ENCODE results near the gene ACAD11. TPM values are rescaled to one million over a fixed set of nuclear protein-coding genes. Genes with fewer than 3 reads are reported as not detected.

ACAD11 gene
- total RNA-seq, 1 experiment from 2014 or later = 20.3 TPM

GRCh38 chr3:132570016-132570415, 89.6 kb downstream of the ACAD11 start (continued):
- TF ChIP-seq ZBTB43 (CRISPR knock-in tag; IDR thresholded peaks at IDR 0.05) = no peak

DNA sequence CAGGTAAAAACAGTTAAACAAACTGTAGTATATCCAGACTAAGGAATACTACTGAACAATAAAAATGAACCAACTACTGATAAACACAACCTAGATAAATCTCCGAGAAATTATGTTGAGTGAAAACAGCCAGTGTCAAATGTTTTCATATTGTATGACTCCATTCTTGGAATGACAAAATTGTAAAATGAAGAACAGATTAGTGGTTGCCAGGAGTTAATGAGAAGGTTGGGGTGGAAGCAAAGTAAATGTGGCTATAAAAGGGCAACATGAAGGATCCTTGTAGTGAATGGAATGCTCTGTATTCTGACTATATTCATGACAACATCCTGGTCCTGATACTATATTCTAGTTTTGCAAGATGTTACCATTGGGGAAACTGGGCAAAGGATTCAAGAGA, 90.0 kb downstream of the ACAD11 start:
- TF ChIP-seq GTF2I (CRISPR knock-in tag; conservative IDR thresholded peaks at IDR 0.05) (no peak), ZNF138 (CRISPR knock-in tag; conservative IDR thresholded peaks at IDR 0.05) (no peak), ZNF263 (CRISPR knock-in tag; IDR thresholded peaks at IDR 0.05; ENCODE audit: low read depth) (no peak), CREB1 (CRISPR knock-in tag; IDR thresholded peaks at IDR 0.05) (no peak), KAT7 (CRISPR knock-in tag; IDR thresholded peaks at IDR 0.05; ENCODE audit: borderline replicate concordance) (no peak)
- TF ChIP-seq, protein P1, sequence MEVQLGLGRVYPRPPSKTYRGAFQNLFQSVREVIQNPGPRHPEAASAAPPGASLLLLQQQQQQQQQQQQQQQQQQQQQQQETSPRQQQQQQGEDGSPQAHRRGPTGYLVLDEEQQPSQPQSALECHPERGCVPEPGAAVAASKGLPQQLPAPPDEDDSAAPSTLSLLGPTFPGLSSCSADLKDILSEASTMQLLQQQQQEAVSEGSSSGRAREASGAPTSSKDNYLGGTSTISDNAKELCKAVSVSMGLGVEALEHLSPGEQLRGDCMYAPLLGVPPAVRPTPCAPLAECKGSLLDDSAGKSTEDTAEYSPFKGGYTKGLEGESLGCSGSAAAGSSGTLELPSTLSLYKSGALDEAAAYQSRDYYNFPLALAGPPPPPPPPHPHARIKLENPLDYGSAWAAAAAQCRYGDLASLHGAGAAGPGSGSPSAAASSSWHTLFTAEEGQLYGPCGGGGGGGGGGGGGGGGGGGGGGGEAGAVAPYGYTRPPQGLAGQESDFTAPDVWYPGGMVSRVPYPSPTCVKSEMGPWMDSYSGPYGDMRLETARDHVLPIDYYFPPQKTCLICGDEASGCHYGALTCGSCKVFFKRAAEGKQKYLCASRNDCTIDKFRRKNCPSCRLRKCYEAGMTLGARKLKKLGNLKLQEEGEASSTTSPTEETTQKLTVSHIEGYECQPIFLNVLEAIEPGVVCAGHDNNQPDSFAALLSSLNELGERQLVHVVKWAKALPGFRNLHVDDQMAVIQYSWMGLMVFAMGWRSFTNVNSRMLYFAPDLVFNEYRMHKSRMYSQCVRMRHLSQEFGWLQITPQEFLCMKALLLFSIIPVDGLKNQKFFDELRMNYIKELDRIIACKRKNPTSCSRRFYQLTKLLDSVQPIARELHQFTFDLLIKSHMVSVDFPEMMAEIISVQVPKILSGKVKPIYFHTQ (CRISPR knock-in tag; IDR thresholded peaks at IDR 0.05) = no peak
- TF ChIP-seq, protein P2, sequence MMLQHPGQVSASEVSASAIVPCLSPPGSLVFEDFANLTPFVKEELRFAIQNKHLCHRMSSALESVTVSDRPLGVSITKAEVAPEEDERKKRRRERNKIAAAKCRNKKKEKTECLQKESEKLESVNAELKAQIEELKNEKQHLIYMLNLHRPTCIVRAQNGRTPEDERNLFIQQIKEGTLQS (CRISPR knock-in tag; conservative IDR thresholded peaks at IDR 0.05) = no peak
- Mint-ChIP-seq H3K4me3 (no peak overlapping the region), H3K36me3 (peaks cover 14% of the 10 kb centered on the region), H3K4me1 (no peaks in the 10 kb centered on the region), H3K27ac (no peak overlapping the region), H3K27me3 (ENCODE audit: low read depth) (no peaks in the 10 kb centered on the region), H3K9me3 (peaks cover 11% of the 10 kb centered on the region)
- ATAC-seq (no peak), DNase-seq (ENCODE audit: low spot score) (no peak)
- ChIA-PET POLR2A (no interaction called here), CTCF (no interaction called here)

GRCh38 chr3:132569153-132569552, 90.5 kb downstream of the ACAD11 start:
- H3K4me3 Mint-ChIP-seq = no peak overlapping the region
- ATAC-seq = no peak
- no peak for DNase-seq (ENCODE audit: low spot score)
- ChIA-PET CTCF (interaction anchor here (1.1 kb wide), 1 partner anchor 12 kb away, joined by 4 read pairs; no protein-coding TSS in a partner anchor), POLR2A (no interaction called here)
- H3K36me3 Mint-ChIP-seq = peaks cover 14% of the 10 kb centered on the region
- H3K27ac Mint-ChIP-seq = no peak overlapping the region
- no peaks in the 10 kb centered on the region for H3K27me3 Mint-ChIP-seq (ENCODE audit: low read depth)
- H3K4me1 Mint-ChIP-seq = no peaks in the 10 kb centered on the region
- H3K9me3 Mint-ChIP-seq = peaks cover 11% of the 10 kb centered on the region
- TF ChIP-seq GABPB1 (CRISPR knock-in tag; IDR thresholded peaks at IDR 0.05) = no peak
- TF ChIP-seq, protein P3, sequence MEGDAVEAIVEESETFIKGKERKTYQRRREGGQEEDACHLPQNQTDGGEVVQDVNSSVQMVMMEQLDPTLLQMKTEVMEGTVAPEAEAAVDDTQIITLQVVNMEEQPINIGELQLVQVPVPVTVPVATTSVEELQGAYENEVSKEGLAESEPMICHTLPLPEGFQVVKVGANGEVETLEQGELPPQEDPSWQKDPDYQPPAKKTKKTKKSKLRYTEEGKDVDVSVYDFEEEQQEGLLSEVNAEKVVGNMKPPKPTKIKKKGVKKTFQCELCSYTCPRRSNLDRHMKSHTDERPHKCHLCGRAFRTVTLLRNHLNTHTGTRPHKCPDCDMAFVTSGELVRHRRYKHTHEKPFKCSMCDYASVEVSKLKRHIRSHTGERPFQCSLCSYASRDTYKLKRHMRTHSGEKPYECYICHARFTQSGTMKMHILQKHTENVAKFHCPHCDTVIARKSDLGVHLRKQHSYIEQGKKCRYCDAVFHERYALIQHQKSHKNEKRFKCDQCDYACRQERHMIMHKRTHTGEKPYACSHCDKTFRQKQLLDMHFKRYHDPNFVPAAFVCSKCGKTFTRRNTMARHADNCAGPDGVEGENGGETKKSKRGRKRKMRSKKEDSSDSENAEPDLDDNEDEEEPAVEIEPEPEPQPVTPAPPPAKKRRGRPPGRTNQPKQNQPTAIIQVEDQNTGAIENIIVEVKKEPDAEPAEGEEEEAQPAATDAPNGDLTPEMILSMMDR (IDR thresholded peaks at IDR 0.05) = no peak
- TF ChIP-seq, protein P4, sequence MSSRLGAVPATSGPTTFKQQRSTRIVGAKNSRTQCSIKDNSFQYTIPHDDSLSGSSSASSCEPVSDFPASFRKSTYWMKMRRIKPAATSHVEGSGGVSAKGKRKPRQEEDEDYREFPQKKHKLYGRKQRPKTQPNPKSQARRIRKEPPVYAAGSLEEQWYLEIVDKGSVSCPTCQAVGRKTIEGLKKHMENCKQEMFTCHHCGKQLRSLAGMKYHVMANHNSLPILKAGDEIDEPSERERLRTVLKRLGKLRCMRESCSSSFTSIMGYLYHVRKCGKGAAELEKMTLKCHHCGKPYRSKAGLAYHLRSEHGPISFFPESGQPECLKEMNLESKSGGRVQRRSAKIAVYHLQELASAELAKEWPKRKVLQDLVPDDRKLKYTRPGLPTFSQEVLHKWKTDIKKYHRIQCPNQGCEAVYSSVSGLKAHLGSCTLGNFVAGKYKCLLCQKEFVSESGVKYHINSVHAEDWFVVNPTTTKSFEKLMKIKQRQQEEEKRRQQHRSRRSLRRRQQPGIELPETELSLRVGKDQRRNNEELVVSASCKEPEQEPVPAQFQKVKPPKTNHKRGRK (CRISPR knock-in tag; IDR thresholded peaks at IDR 0.05; ENCODE audit: borderline replicate concordance) = no peak
- TF ChIP-seq CREB1 (CRISPR knock-in tag; IDR thresholded peaks at IDR 0.05) = no peak
- TF ChIP-seq, protein P5, sequence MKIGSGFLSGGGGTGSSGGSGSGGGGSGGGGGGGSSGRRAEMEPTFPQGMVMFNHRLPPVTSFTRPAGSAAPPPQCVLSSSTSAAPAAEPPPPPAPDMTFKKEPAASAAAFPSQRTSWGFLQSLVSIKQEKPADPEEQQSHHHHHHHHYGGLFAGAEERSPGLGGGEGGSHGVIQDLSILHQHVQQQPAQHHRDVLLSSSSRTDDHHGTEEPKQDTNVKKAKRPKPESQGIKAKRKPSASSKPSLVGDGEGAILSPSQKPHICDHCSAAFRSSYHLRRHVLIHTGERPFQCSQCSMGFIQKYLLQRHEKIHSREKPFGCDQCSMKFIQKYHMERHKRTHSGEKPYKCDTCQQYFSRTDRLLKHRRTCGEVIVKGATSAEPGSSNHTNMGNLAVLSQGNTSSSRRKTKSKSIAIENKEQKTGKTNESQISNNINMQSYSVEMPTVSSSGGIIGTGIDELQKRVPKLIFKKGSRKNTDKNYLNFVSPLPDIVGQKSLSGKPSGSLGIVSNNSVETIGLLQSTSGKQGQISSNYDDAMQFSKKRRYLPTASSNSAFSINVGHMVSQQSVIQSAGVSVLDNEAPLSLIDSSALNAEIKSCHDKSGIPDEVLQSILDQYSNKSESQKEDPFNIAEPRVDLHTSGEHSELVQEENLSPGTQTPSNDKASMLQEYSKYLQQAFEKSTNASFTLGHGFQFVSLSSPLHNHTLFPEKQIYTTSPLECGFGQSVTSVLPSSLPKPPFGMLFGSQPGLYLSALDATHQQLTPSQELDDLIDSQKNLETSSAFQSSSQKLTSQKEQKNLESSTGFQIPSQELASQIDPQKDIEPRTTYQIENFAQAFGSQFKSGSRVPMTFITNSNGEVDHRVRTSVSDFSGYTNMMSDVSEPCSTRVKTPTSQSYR (CRISPR knock-in tag; IDR thresholded peaks at IDR 0.05) = no peak
- TF ChIP-seq USF2 (CRISPR knock-in tag; IDR thresholded peaks at IDR 0.05) = no peak
- TF ChIP-seq, protein P6, sequence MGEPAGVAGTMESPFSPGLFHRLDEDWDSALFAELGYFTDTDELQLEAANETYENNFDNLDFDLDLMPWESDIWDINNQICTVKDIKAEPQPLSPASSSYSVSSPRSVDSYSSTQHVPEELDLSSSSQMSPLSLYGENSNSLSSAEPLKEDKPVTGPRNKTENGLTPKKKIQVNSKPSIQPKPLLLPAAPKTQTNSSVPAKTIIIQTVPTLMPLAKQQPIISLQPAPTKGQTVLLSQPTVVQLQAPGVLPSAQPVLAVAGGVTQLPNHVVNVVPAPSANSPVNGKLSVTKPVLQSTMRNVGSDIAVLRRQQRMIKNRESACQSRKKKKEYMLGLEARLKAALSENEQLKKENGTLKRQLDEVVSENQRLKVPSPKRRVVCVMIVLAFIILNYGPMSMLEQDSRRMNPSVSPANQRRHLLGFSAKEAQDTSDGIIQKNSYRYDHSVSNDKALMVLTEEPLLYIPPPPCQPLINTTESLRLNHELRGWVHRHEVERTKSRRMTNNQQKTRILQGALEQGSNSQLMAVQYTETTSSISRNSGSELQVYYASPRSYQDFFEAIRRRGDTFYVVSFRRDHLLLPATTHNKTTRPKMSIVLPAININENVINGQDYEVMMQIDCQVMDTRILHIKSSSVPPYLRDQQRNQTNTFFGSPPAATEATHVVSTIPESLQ (CRISPR knock-in tag; IDR thresholded peaks at IDR 0.05) = no peak
- TF ChIP-seq, protein P7, sequence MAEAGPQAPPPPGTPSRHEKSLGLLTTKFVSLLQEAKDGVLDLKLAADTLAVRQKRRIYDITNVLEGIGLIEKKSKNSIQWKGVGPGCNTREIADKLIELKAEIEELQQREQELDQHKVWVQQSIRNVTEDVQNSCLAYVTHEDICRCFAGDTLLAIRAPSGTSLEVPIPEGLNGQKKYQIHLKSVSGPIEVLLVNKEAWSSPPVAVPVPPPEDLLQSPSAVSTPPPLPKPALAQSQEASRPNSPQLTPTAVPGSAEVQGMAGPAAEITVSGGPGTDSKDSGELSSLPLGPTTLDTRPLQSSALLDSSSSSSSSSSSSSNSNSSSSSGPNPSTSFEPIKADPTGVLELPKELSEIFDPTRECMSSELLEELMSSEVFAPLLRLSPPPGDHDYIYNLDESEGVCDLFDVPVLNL (CRISPR knock-in tag; IDR thresholded peaks at IDR 0.05; ENCODE audit: borderline replicate concordance, low read depth) = no peak
- TF ChIP-seq NFE2L1 (CRISPR knock-in tag; IDR thresholded peaks at IDR 0.05) = no peak
- no peak for TF ChIP-seq HMGA2 (CRISPR knock-in tag; IDR thresholded peaks at IDR 0.05)
- no peak for TF ChIP-seq CBFB (CRISPR knock-in tag; IDR thresholded peaks at IDR 0.05; ENCODE audit: low read depth)

Data from WTC11 (cell line).